Brain microvascular endothelial cell (primary cell): ENCODE measurements around the gene BBS2.

Experiments used
- DNase-seq: peaks from one replicate; pipeline ENCODE4 v3.0.0-alpha.2; 2020
- H3K27ac ChIP-seq: fragments of 250-450 bp; sonication (Bioruptor Pico); 2 replicates; pipeline ENCODE4 v1.5.1; 2020; ENCODE audit warnings: mild to moderate bottlenecking, moderate library complexity
- H3K27me3 ChIP-seq: fragments of 250-450 bp; sonication (Bioruptor Pico); replicated peaks from 2 replicates; pipeline ENCODE4 v1.5.1; 2020; ENCODE audit warnings: mild to moderate bottlenecking
- H3K36me3 ChIP-seq: fragments of 250-450 bp; sonication (Bioruptor Pico); replicated peaks from 2 replicates; pipeline ENCODE4 v1.5.1; 2020; ENCODE audit warnings: mild to moderate bottlenecking
- H3K4me3 ChIP-seq: 2 replicates; pipeline ENCODE4 v1.5.1; 2011; ENCODE audit warnings: low read depth, mild to moderate bottlenecking, control low read depth, low read length, moderate library complexity
- in situ Hi-C: cut with HindIII; loops from 2 replicates; pipeline ENCODE4 v1.10.0; 2017; ENCODE audit warnings: low sequenced_read_pairs, low pct_ligation_motif_present
- TF ChIP-seq, protein P1 (sequence below): IDR thresholded peaks from 2 replicates; pipeline ENCODE4 v1.5.1; 2011; ENCODE audit warnings: low read depth, mild to moderate bottlenecking, moderate library complexity, low read length, control low read depth, inconsistent platforms; ENCODE audit errors: missing control alignments

The BBS2 gene

GRCh38 chr16:56517206-56517605 is 2.6 kb downstream of the BBS2 start:
- H3K27ac ChIP-seq: no peak overlapping the region
- H3K36me3 ChIP-seq: no peaks in the 10 kb centered on the region
- TF ChIP-seq, protein P1, sequence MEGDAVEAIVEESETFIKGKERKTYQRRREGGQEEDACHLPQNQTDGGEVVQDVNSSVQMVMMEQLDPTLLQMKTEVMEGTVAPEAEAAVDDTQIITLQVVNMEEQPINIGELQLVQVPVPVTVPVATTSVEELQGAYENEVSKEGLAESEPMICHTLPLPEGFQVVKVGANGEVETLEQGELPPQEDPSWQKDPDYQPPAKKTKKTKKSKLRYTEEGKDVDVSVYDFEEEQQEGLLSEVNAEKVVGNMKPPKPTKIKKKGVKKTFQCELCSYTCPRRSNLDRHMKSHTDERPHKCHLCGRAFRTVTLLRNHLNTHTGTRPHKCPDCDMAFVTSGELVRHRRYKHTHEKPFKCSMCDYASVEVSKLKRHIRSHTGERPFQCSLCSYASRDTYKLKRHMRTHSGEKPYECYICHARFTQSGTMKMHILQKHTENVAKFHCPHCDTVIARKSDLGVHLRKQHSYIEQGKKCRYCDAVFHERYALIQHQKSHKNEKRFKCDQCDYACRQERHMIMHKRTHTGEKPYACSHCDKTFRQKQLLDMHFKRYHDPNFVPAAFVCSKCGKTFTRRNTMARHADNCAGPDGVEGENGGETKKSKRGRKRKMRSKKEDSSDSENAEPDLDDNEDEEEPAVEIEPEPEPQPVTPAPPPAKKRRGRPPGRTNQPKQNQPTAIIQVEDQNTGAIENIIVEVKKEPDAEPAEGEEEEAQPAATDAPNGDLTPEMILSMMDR: no peak
- no peak overlapping the region for H3K4me3 ChIP-seq
- H3K27me3 ChIP-seq: no peaks in the 10 kb centered on the region
- in situ Hi-C loops: no loop called here
- no peak for DNase-seq

- H3K27me3 ChIP-seq: no peaks in the 10 kb centered on the region
- DNase-seq: no peak
- TF ChIP-seq, protein P1: no peak
- no peak overlapping the region for H3K4me3 ChIP-seq
- no peaks in the 10 kb centered on the region for H3K36me3 ChIP-seq
- in situ Hi-C loops: no loop called here
- no peak overlapping the region for H3K27ac ChIP-seq
Observed at GRCh38 chr16:56515665-56516064, 4.2 kb downstream of the BBS2 start.

DNA sequence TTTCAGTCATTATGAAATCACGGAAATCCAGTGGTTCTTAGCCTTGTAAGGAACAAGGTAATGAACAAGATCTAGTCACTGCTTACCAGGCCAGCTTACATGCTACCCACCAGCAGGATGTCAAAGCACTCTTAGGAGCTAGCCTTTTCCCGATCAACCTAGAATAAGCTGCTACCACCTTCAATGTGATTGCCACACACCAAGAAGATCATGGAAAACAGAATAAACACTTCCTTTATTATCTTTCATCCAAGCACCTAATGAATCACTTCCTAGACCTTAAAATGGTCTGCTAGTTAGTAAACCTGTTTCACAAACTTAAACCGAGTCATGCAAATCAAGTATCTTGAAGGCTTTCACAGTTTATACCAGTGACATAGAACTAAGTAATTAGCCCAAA is 5.0 kb downstream of the BBS2 start:
- no peak for DNase-seq
- Histone ChIP-seq H3K36me3 (peaks cover 2% of the 10 kb centered on the region), H3K4me3 (no peak overlapping the region), H3K27ac (no peak overlapping the region), H3K27me3 (no peaks in the 10 kb centered on the region)
- TF ChIP-seq, protein P1: no peak
- in situ Hi-C loops: no loop called here

- Histone ChIP-seq H3K27me3 (no peaks in the 10 kb centered on the region), H3K27ac (no peak overlapping the region), H3K36me3 (peaks cover 7% of the 10 kb centered on the region), H3K4me3 (no peak overlapping the region)
- TF ChIP-seq, protein P1: peak; percentile 78
- peak; percentile 70 for DNase-seq
- in situ Hi-C loops: no loop called here
Observed at GRCh38 chr16:56513972-56514371, 5.9 kb downstream of the BBS2 start.

GRCh38 chr16:56513091-56513490 is 6.7 kb downstream of the BBS2 start:
- H3K27me3 ChIP-seq: no peaks in the 10 kb centered on the region
- in situ Hi-C loops: no loop called here
- no peak for DNase-seq

DNA sequence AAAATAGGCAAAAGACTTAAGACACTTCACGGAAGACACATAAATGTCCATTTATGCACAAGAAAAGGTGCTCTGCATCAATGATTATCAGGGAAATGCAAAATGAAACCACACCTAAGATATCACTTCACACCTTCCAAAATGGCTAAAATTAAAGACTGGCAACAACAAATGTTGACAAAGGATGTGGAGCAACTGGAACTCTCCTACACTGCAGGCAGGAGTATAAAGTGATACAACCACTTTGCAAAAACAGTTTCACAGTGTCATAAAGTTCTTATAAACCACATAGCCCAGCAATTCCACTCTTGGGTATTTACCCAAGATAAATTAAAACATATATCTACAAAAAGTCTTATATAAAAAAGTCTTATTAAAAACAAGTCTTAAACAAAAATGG is 7.8 kb downstream of the BBS2 start:
- Histone ChIP-seq H3K4me3 (no peak overlapping the region), H3K27ac (no peak overlapping the region), H3K36me3 (peaks cover 7% of the 10 kb centered on the region), H3K27me3 (no peaks in the 10 kb centered on the region)
- TF ChIP-seq, protein P1: no peak
- in situ Hi-C loops: no loop called here
- DNase-seq: no peak

More at GRCh38 chr16:56513091-56513490, 6.7 kb downstream of the BBS2 start:
- H3K4me3 ChIP-seq: no peak overlapping the region
- peaks cover 7% of the 10 kb centered on the region for H3K36me3 ChIP-seq
- TF ChIP-seq, protein P1: no peak
- no peak overlapping the region for H3K27ac ChIP-seq
